Mesenchymal stem cell (in vitro differentiated cells and primary cell): Measurements from ENCODE around the gene CCDC188.

Experiments
- DNase-seq: peaks from one replicate; pipeline ENCODE4 v3.0.0-alpha.2; 2013
- H2AFZ ChIP-seq: one replicate; pipeline ENCODE4 v1.6.1; 2013; ENCODE audit warnings: low read depth, mild to moderate bottlenecking, control low read depth, inconsistent platforms, low read length, moderate library complexity
- H2AK5ac ChIP-seq: 2 replicates; pipeline ENCODE4 v1.6.1; 2013; ENCODE audit warnings: low read length, moderate library complexity, mild to moderate bottlenecking, inconsistent platforms; ENCODE audit not compliant: severe bottlenecking
- H2BK120ac ChIP-seq: one replicate; pipeline ENCODE4 v1.6.1; 2013; ENCODE audit warnings: low read depth, mild to moderate bottlenecking, inconsistent platforms, low read length, moderate library complexity
- H2BK12ac ChIP-seq, 2 experiments: one replicate each; pipeline ENCODE4 v1.6.1; 2013; ENCODE audit warnings: inconsistent platforms in 2 of 2, low read length in 2 of 2, mild to moderate bottlenecking in 2 of 2, moderate library complexity in 2 of 2, control low read depth in 1 of 2
- H2BK15ac ChIP-seq: one replicate; pipeline ENCODE4 v1.6.1; 2013; ENCODE audit warnings: mild to moderate bottlenecking, low read depth, inconsistent platforms; ENCODE audit not compliant: poor library complexity, severe bottlenecking
- H2BK5ac ChIP-seq: 2 replicates; pipeline ENCODE4 v1.6.1; 2013; ENCODE audit warnings: low read depth, mild to moderate bottlenecking, low read length, control low read depth, inconsistent platforms; ENCODE audit not compliant: poor library complexity, severe bottlenecking
- H3K14ac ChIP-seq, 2 experiments: one replicate each; pipeline ENCODE4 v1.6.1; 2013; ENCODE audit warnings: inconsistent platforms in 2 of 2, low read length in 2 of 2, control low read depth in 1 of 2, mild to moderate bottlenecking in 1 of 2, moderate library complexity in 1 of 2
- H3K18ac ChIP-seq, 2 experiments: one replicate each; pipeline ENCODE4 v1.6.1; 2013; ENCODE audit warnings: inconsistent platforms in 2 of 2, low read length in 2 of 2, control low read depth in 1 of 2, low read depth in 1 of 2, mild to moderate bottlenecking in 1 of 2
- H3K23ac ChIP-seq, 2 experiments: one replicate each; pipeline ENCODE4 v1.6.1; 2013; ENCODE audit warnings: inconsistent platforms in 2 of 2, low read length in 2 of 2, mild to moderate bottlenecking in 2 of 2, moderate library complexity in 2 of 2, control low read depth in 1 of 2
- H3K27ac ChIP-seq: 2 replicates; pipeline ENCODE4 v1.5.1; 2013; ENCODE audit warnings: mild to moderate bottlenecking, moderate library complexity, low read length, control low read depth, inconsistent platforms; ENCODE audit not compliant: poor library complexity, severe bottlenecking
- H3K27me3 ChIP-seq, 2 experiments: 2 replicates each; pipeline versions ENCODE4 v1.6.1 to v1.7.0; 2013; ENCODE audit warnings: low read length in 2 of 2, mild to moderate bottlenecking in 2 of 2, moderate library complexity in 2 of 2, control low read depth in 1 of 2, inconsistent platforms in 1 of 2; ENCODE audit not compliant: control insufficient read depth in 1 of 2, insufficient read depth in 1 of 2
- H3K36me3 ChIP-seq, 2 experiments: 2 replicates each; pipeline versions ENCODE4 v1.6.1 to v1.7.0; 2013; ENCODE audit warnings: low read length in 2 of 2, control low read depth in 1 of 2, inconsistent platforms in 1 of 2, low read depth in 1 of 2, mild to moderate bottlenecking in 1 of 2; ENCODE audit not compliant: insufficient read depth in 2 of 2, control insufficient read depth in 1 of 2
- H3K4ac ChIP-seq, 2 experiments: one replicate each; pipeline ENCODE4 v1.6.1; 2013; ENCODE audit warnings: inconsistent platforms in 2 of 2, low read length in 2 of 2, mild to moderate bottlenecking in 2 of 2, moderate library complexity in 2 of 2, control low read depth in 1 of 2, low read depth in 1 of 2
- H3K4me1 ChIP-seq: 2 replicates; pipeline ENCODE4 v1.6.1; 2013; ENCODE audit warnings: low read depth, low read length, control low read depth; ENCODE audit not compliant: control insufficient read depth, insufficient read depth
- H3K4me2 ChIP-seq: 2 replicates; pipeline ENCODE4 v1.6.1; 2013; ENCODE audit warnings: low read length, mild to moderate bottlenecking, inconsistent platforms; ENCODE audit not compliant: poor library complexity, severe bottlenecking
- H3K4me3 ChIP-seq, 2 experiments: 2 replicates each; pipeline versions ENCODE4 v1.5.1 to v1.7.0; 2013; ENCODE audit warnings: low read length in 2 of 2, mild to moderate bottlenecking in 2 of 2, control low read depth in 1 of 2, low read depth in 1 of 2; ENCODE audit not compliant: insufficient read depth in 1 of 2
- H3K79me1 ChIP-seq: replicated peaks from 2 replicates; pipeline ENCODE4 v1.6.1; 2013; ENCODE audit warnings: mild to moderate bottlenecking, control low read depth, low read length, inconsistent platforms; ENCODE audit not compliant: poor library complexity, severe bottlenecking
- H3K9ac ChIP-seq: 2 replicates; pipeline ENCODE4 v1.7.0; 2013; ENCODE audit warnings: mild to moderate bottlenecking, low read length, moderate library complexity
- H3K9me3 ChIP-seq: 2 replicates; pipeline ENCODE4 v1.7.0; 2013; ENCODE audit warnings: mild to moderate bottlenecking, low read length; ENCODE audit not compliant: control insufficient read depth
- H4K8ac ChIP-seq: one replicate; pipeline ENCODE4 v1.6.1; 2013; ENCODE audit warnings: inconsistent platforms, mild to moderate bottlenecking, low read length, moderate library complexity
- H4K91ac ChIP-seq: one replicate; pipeline ENCODE4 v1.6.1; 2013; ENCODE audit warnings: mild to moderate bottlenecking, low read length, inconsistent platforms
- WGBS: methylation state at CpG from one replicate; pipeline ENCODE4 v1.1.7; 2013; ENCODE audit warnings: mixed read lengths; 5-methylcytosine and 5-hydroxymethylcytosine counted together

The CCDC188 gene

GRCh38 chr22:20132686-20133246 lies 18.1 kb downstream of the CCDC188 start:
- peak overlapping the region; percentile 84 for H3K9ac ChIP-seq
- peak overlapping the region in 1 of 2 experiments; percentile 19 for H3K14ac ChIP-seq
- no peak overlapping the region for H3K27ac ChIP-seq
- no peak overlapping the region for H2AK5ac ChIP-seq
- H2BK12ac ChIP-seq, result peak overlapping the region in 1 of 2 experiments; percentile 12
- peak overlapping the region; percentile 28 for H4K8ac ChIP-seq
- H2BK5ac ChIP-seq, result no peak overlapping the region
- H3K4ac ChIP-seq, result peak overlapping the region in 1 of 2 experiments; percentile 49
- H2BK15ac ChIP-seq, result no peak overlapping the region
- DNase-seq, result no peak
- peak overlapping the region; percentile 92 to 93 for H3K4me3 ChIP-seq
- H3K36me3 ChIP-seq, result peaks cover 4 to 35% of the 10 kb centered on the region in 2 experiments
- no peak overlapping the region for H2BK120ac ChIP-seq
- no peak overlapping the region for H2AFZ ChIP-seq
- no peaks in the 10 kb centered on the region for H3K9me3 ChIP-seq
- H3K27me3 ChIP-seq, result no peaks in the 10 kb centered on the region
- peaks cover 52% of the 10 kb centered on the region for H3K4me1 ChIP-seq
- H3K23ac ChIP-seq, result no peak overlapping the region
- 89% methylated on average over 15 of the region's 16 CpGs for WGBS
- no peak overlapping the region for H4K91ac ChIP-seq
- no peak overlapping the region for H3K18ac ChIP-seq
- H3K4me2 ChIP-seq, result peak overlapping the region; percentile 45
- H3K79me1 ChIP-seq, result peaks cover 19% of the 10 kb centered on the region

GRCh38 chr22:20131859-20132685 lies 18.8 kb downstream of the CCDC188 start:
- H3K18ac ChIP-seq, result peak overlapping the region; percentile 79 to 86
- peak overlapping the region; percentile 45 for H3K4me2 ChIP-seq
- peaks cover 20% of the 10 kb centered on the region for H3K79me1 ChIP-seq
- peak overlapping the region; percentile 92 to 93 for H3K4me3 ChIP-seq
- peak overlapping the region; percentile 84 for H3K9ac ChIP-seq
- H2BK12ac ChIP-seq, result no peak overlapping the region
- no peak overlapping the region for H4K91ac ChIP-seq
- no peaks in the 10 kb centered on the region for H3K9me3 ChIP-seq
- H3K27me3 ChIP-seq, result no peaks in the 10 kb centered on the region
- H3K14ac ChIP-seq, result peak overlapping the region in 1 of 2 experiments; percentile 42
- peaks cover 46% of the 10 kb centered on the region for H3K4me1 ChIP-seq
- H3K36me3 ChIP-seq, result peaks cover 11 to 42% of the 10 kb centered on the region in 2 experiments
- H3K23ac ChIP-seq, result peak overlapping the region in 1 of 2 experiments; percentile 66
- peak overlapping the region; percentile 44 for H2AFZ ChIP-seq
- no peak overlapping the region for H2BK15ac ChIP-seq
- DNase-seq, result no peak
- no peak overlapping the region for H2BK5ac ChIP-seq
- no peak overlapping the region for H4K8ac ChIP-seq
- 3% methylated on average over 65 of the region's 72 CpGs for WGBS
- no peak overlapping the region for H3K27ac ChIP-seq
- H2BK120ac ChIP-seq, result peak overlapping the region; percentile 74
- no peak overlapping the region for H2AK5ac ChIP-seq
- H3K4ac ChIP-seq, result peak overlapping the region; percentile 15 to 53

GRCh38 chr22:20131597-20131858 lies 19.3 kb downstream of the CCDC188 start, which contains the start of gene ZDHHC8:
TSS of gene ZDHHC8 (plus strand) at chr22:20131804. CDS start at chr22:20131948, 144 bp downstream.
- Histone ChIP-seq H3K4me2 (peak within 1 kb of the TSS; percentile 84), H3K18ac (peak within 1 kb of the TSS; percentile 92 to 97), H3K4me3 (peak within 1 kb of the TSS; percentile 92 to 93), H3K14ac (peak within 1 kb of the TSS in 1 of 2 experiments; percentile 84), H2AFZ (peak within 1 kb of the TSS; percentile 80), H3K23ac (peak within 1 kb of the TSS; percentile 66 to 81), H2BK5ac (peak within 1 kb of the TSS; percentile 57), H3K9ac (peak within 1 kb of the TSS; percentile 87), H4K91ac (peak within 1 kb of the TSS; percentile 92), H3K4me1 (peaks cover 44% of the 10 kb centered on the region), H3K27me3 (no peaks in the 10 kb centered on the region), H3K4ac (peak within 1 kb of the TSS; percentile 91 to 92), H2BK120ac (peak within 1 kb of the TSS; percentile 87), H2AK5ac (no peak within 1 kb of the TSS), H2BK15ac (peak within 1 kb of the TSS; percentile 56), H2BK12ac (peak within 1 kb of the TSS in 1 of 2 experiments; percentile 51), H3K9me3 (no peaks in the 10 kb centered on the region), H3K36me3 (peaks cover 16 to 44% of the 10 kb centered on the region in 2 experiments), H3K27ac (no peak within 1 kb of the TSS), H4K8ac (peak within 1 kb of the TSS; percentile 87), H3K79me1 (peaks cover 20% of the 10 kb centered on the region)
- DNase-seq, result no peak
- WGBS, result 0% methylated on average over 13 of the region's 43 CpGs
